ENCODE measurements around the gene UVRAG. TPM values are rescaled to one million over a fixed set of nuclear protein-coding genes. Genes with fewer than 3 reads are reported as not detected.
A peak's percentile ranks its signal among the peaks of the same experiment; 100 is the strongest.

The UVRAG gene
- polyA plus RNA-seq, 1 donor (not counting 4 experiments of a cell fraction or from before 2014, with no cell fraction given) = 11.9 TPM

GRCh38 chr11:76038608-76039007 is 223.6 kb downstream of the UVRAG start:
- H3K4me2 ChIP-seq (ENCODE audit: control insufficient read depth, extremely low read depth, insufficient read depth, low read depth, low read length) = no peak overlapping the region
- no peaks in the 10 kb centered on the region for H3K27me3 ChIP-seq (ENCODE audit: control insufficient read depth, extremely low read depth, insufficient read depth, low read length)
- DNase-seq (ENCODE audit: low read depth, low spot score) (no peak), FAIRE-seq (no peak)
- H3K4me1 ChIP-seq (ENCODE audit: control insufficient read depth, extremely low read depth, insufficient read depth, low read length) = peaks cover 10% of the 10 kb centered on the region
- H4K20me1 ChIP-seq (ENCODE audit: control insufficient read depth, extremely low read depth, insufficient read depth, low read length) = no peaks in the 10 kb centered on the region
- dilution Hi-C loops (cut with MboI; ENCODE audit: extremely low pct_ligation_motif_present, low sequenced_read_pairs) = loop anchor here (25.0 kb wide), 1 partner anchor 126 kb away; no protein-coding TSS in a partner anchor
- no peak overlapping the region for H2AFZ ChIP-seq (ENCODE audit: control insufficient read depth, low read length)
- no peaks in the 10 kb centered on the region for H3K36me3 ChIP-seq (ENCODE audit: control insufficient read depth in 2 of 2, extremely low read depth in 1 of 2, insufficient read depth in 2 of 2, low read length in 2 of 2)
- no peak overlapping the region for H3K27ac ChIP-seq (ENCODE audit: control insufficient read depth, insufficient read depth, low read length)
- TF ChIP-seq EZH2 (IDR thresholded peaks at IDR 0.05; ENCODE audit: low read length) (no peak), CTCF (optimal IDR thresholded peaks at IDR 0.05 in 1 of 3, IDR thresholded peaks at IDR 0.05 in 1 of 3, conservative IDR thresholded peaks at IDR 0.05 in 1 of 3; ENCODE audit: extremely low read depth in 1 of 3, insufficient read depth in 2 of 3, low read length in 3 of 3) (no peak)
- no peak overlapping the region for H3K9ac ChIP-seq (ENCODE audit: control insufficient read depth, extremely low read depth, insufficient read depth, low read length)
- H3K79me2 ChIP-seq (ENCODE audit: control insufficient read depth, insufficient read depth, low read length) = no peaks in the 10 kb centered on the region
- no peaks in the 10 kb centered on the region for H3K9me1 ChIP-seq (ENCODE audit: control insufficient read depth, extremely low read depth, insufficient read depth, low read length)
- no peak overlapping the region for H3K4me3 ChIP-seq (ENCODE audit: control insufficient read depth in 2 of 3, extremely low read depth in 1 of 3, insufficient read depth in 2 of 3, low read depth in 1 of 3, low read length in 3 of 3)
- no peaks in the 10 kb centered on the region for H3K9me3 ChIP-seq (ENCODE audit: control insufficient read depth, low read depth, low read length)

- Histone ChIP-seq H3K9me1 (ENCODE audit: control insufficient read depth, extremely low read depth, insufficient read depth, low read length) (no peaks in the 10 kb centered on the region), H4K20me1 (ENCODE audit: control insufficient read depth, extremely low read depth, insufficient read depth, low read length) (no peaks in the 10 kb centered on the region), H2AFZ (ENCODE audit: control insufficient read depth, low read length) (no peak overlapping the region), H3K79me2 (ENCODE audit: control insufficient read depth, insufficient read depth, low read length) (no peaks in the 10 kb centered on the region), H3K4me2 (ENCODE audit: control insufficient read depth, extremely low read depth, insufficient read depth, low read depth, low read length) (no peak overlapping the region), H3K9me3 (ENCODE audit: control insufficient read depth, low read depth, low read length) (no peaks in the 10 kb centered on the region), H3K4me1 (ENCODE audit: control insufficient read depth, extremely low read depth, insufficient read depth, low read length) (peaks cover 10% of the 10 kb centered on the region), H3K4me3 (ENCODE audit: control insufficient read depth in 2 of 3, extremely low read depth in 1 of 3, insufficient read depth in 2 of 3, low read depth in 1 of 3, low read length in 3 of 3) (no peak overlapping the region), H3K27ac (ENCODE audit: control insufficient read depth, insufficient read depth, low read length) (no peak overlapping the region), H3K9ac (ENCODE audit: control insufficient read depth, extremely low read depth, insufficient read depth, low read length) (no peak overlapping the region), H3K36me3 (ENCODE audit: control insufficient read depth in 2 of 2, extremely low read depth in 1 of 2, insufficient read depth in 2 of 2, low read length in 2 of 2) (peaks cover 0 to 2% of the 10 kb centered on the region in 2 experiments), H3K27me3 (ENCODE audit: control insufficient read depth, extremely low read depth, insufficient read depth, low read length) (no peaks in the 10 kb centered on the region)
- DNase-seq (ENCODE audit: low read depth, low spot score) (no peak), FAIRE-seq (peak; percentile 20)
- dilution Hi-C loops (cut with MboI; ENCODE audit: extremely low pct_ligation_motif_present, low sequenced_read_pairs) = loop anchor here (25.0 kb wide), 1 partner anchor 129 kb away; no protein-coding TSS in a partner anchor
- TF ChIP-seq CTCF (optimal IDR thresholded peaks at IDR 0.05 in 1 of 3, IDR thresholded peaks at IDR 0.05 in 1 of 3, conservative IDR thresholded peaks at IDR 0.05 in 1 of 3; ENCODE audit: extremely low read depth in 1 of 3, insufficient read depth in 2 of 3, low read length in 3 of 3) (peak in 1 of 3 experiments; percentile 19), EZH2 (IDR thresholded peaks at IDR 0.05; ENCODE audit: low read length) (no peak)
Observed at GRCh38 chr11:76041208-76041607, 226.2 kb downstream of the UVRAG start.
